ENCODE results near the gene ENOX1. TPM values are rescaled to one million over a fixed set of nuclear protein-coding genes. Genes with fewer than 3 reads are reported as not detected.

ENOX1 gene
- total RNA-seq, 1 experiment from 2014 or later = 1.8 TPM

GRCh38 chr13:43339145-43339804 lies 447.5 kb downstream of the ENOX1 start:
- Mint-ChIP-seq H3K27ac (ENCODE audit: low read depth, unreplicated experiment) (no peak overlapping the region), H3K4me3 (ENCODE audit: unreplicated experiment) (no peak overlapping the region), H3K4me1 (ENCODE audit: insufficient read depth, unreplicated experiment) (no peaks in the 10 kb centered on the region), H3K9me3 (ENCODE audit: unreplicated experiment) (no peaks in the 10 kb centered on the region), H3K27me3 (ENCODE audit: insufficient read depth, unreplicated experiment) (no peaks in the 10 kb centered on the region), H3K36me3 (ENCODE audit: insufficient read depth, unreplicated experiment) (no peaks in the 10 kb centered on the region)
- no peak for DNase-seq (ENCODE audit: unreplicated experiment)
- intact Hi-C loops (cut with micrococcal nuclease) = no loop called here
- no peak for TF ChIP-seq CTCF (IDR thresholded peaks at IDR 0.05; ENCODE audit: unreplicated experiment)
- CTCF ChIA-PET = interaction anchor here (0.6 kb wide), 2 partner anchors 29 to 78 kb away, joined by 3 read pairs; no protein-coding TSS in a partner anchor
- POLR2A ChIA-PET = interaction anchor here (0.9 to 1.2 kb wide), 2 partner anchors 9 to 14 kb away, joined by 3 to 4 read pairs; no protein-coding TSS in a partner anchor
- no TSS peak for BruUV-seq (replicated peaks)

- TF ChIP-seq CTCF (IDR thresholded peaks at IDR 0.05; ENCODE audit: unreplicated experiment) = no peak
- CTCF ChIA-PET = no interaction called here
- intact Hi-C loops (cut with micrococcal nuclease) = no loop called here
- POLR2A ChIA-PET = interaction anchor here (0.7 kb wide), 1 partner anchor 494 kb away, joined by 3 read pairs; no protein-coding TSS in a partner anchor
- no peak overlapping the region for H3K4me3 Mint-ChIP-seq (ENCODE audit: unreplicated experiment)
- H3K27me3 Mint-ChIP-seq (ENCODE audit: insufficient read depth, unreplicated experiment) = no peaks in the 10 kb centered on the region
- BruUV-seq (replicated peaks) = no TSS peak
- H3K9me3 Mint-ChIP-seq (ENCODE audit: unreplicated experiment) = no peaks in the 10 kb centered on the region
- H3K36me3 Mint-ChIP-seq (ENCODE audit: insufficient read depth, unreplicated experiment) = no peaks in the 10 kb centered on the region
- no peak overlapping the region for H3K27ac Mint-ChIP-seq (ENCODE audit: low read depth, unreplicated experiment)
- no peak for DNase-seq (ENCODE audit: unreplicated experiment)
- no peaks in the 10 kb centered on the region for H3K4me1 Mint-ChIP-seq (ENCODE audit: insufficient read depth, unreplicated experiment)
Observed at GRCh38 chr13:43335764-43336163, 451.0 kb downstream of the ENOX1 start.

DNA sequence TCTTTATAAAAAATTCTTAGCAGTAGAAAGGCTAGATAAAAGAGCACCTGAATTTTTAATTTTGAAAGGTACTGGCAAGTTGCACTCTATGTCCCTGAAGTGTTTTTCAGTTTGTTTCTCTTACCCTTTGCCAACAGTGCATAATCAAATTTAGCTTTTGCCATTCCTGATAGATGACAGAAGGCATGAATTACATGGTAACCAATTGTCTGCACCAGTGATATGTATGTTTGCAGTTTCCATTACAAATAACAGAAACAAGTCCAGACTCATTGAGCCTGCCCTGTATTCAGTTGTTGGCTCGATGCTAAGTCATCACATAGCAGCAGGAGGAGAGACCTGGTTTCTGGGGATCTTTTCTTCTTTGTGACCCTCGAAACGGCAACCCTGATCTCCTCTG lies 453.6 kb downstream of the ENOX1 start:
- ChIA-PET POLR2A (no interaction called here), CTCF (no interaction called here)
- no peaks in the 10 kb centered on the region for H3K9me3 Mint-ChIP-seq (ENCODE audit: unreplicated experiment)
- DNase-seq (ENCODE audit: unreplicated experiment) = no peak
- H3K36me3 Mint-ChIP-seq (ENCODE audit: insufficient read depth, unreplicated experiment) = no peaks in the 10 kb centered on the region
- TF ChIP-seq CTCF (IDR thresholded peaks at IDR 0.05; ENCODE audit: unreplicated experiment) = no peak
- no peak overlapping the region for H3K27ac Mint-ChIP-seq (ENCODE audit: low read depth, unreplicated experiment)
- no TSS peak for BruUV-seq (replicated peaks)
- no peak overlapping the region for H3K4me3 Mint-ChIP-seq (ENCODE audit: unreplicated experiment)
- H3K27me3 Mint-ChIP-seq (ENCODE audit: insufficient read depth, unreplicated experiment) = no peaks in the 10 kb centered on the region
- intact Hi-C loops (cut with micrococcal nuclease) = no loop called here
- no peaks in the 10 kb centered on the region for H3K4me1 Mint-ChIP-seq (ENCODE audit: insufficient read depth, unreplicated experiment)

- H3K9me3 Mint-ChIP-seq (ENCODE audit: unreplicated experiment) = no peaks in the 10 kb centered on the region
- no peaks in the 10 kb centered on the region for H3K27me3 Mint-ChIP-seq (ENCODE audit: insufficient read depth, unreplicated experiment)
- intact Hi-C loops (cut with micrococcal nuclease) = no loop called here
- H3K4me1 Mint-ChIP-seq (ENCODE audit: insufficient read depth, unreplicated experiment) = no peaks in the 10 kb centered on the region
- no peak overlapping the region for H3K4me3 Mint-ChIP-seq (ENCODE audit: unreplicated experiment)
- ChIA-PET POLR2A (no interaction called here), CTCF (no interaction called here)
- H3K36me3 Mint-ChIP-seq (ENCODE audit: insufficient read depth, unreplicated experiment) = no peaks in the 10 kb centered on the region
- BruUV-seq (replicated peaks) = no TSS peak
- no peak overlapping the region for H3K27ac Mint-ChIP-seq (ENCODE audit: low read depth, unreplicated experiment)
- DNase-seq (ENCODE audit: unreplicated experiment) = no peak
- no peak for TF ChIP-seq CTCF (IDR thresholded peaks at IDR 0.05; ENCODE audit: unreplicated experiment)
Observed at GRCh38 chr13:43331672-43332071, 455.1 kb downstream of the ENOX1 start.

All from MCF 10A (cell line).